Measurements from ENCODE around the gene HOXB6.

HOXB6 gene

DNA sequence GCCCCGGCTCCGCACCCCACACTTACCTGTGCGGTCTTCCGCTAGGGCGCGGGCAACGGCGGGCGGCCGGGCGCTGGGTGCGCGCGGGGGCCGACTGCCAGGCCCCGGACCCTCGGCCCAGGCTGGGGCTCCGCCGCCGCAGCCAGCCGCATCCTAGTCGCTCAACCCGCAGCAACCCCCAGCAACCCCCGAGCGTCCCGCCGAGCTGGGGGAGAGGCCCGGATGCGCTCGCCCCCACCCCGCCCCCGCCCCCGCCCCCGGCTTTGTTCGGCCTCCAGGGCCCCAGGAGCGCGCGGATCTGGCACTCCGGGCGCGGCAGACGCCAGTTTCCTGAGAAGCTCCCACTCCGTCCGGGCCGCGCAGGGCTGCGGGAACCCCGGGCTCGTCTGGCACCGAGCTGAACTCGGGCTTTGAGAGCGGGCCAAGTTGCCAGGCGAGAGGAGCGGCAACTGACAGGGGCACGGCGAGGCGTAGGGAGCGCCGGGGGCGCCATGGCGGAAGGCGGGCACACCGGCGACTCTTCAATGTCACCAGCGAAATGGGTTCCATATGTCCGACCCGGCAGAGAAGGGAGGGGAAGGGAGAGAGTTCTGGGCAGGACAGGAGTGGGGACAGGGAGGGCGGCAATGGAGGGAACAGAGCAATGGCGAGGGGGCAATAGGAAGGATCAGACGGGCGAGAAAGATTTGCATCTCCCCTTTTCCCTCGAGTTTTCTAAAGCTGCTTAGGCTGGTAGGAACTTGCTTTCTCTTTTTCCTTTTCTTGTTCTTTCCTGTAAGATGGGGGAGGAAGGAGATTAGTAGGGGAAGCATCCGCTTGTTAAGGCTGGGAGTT lies 40.4 kb downstream of the HOXB6 start:
- no peak for DNase-seq

- DNase-seq: no peak
These were observed 41.0 kb downstream of the HOXB6 start for GRCh38 chr17:48563867-48564187.

- DNase-seq: no peak
These were observed 41.4 kb downstream of the HOXB6 start for GRCh38 chr17:48563385-48563838.

DNA sequence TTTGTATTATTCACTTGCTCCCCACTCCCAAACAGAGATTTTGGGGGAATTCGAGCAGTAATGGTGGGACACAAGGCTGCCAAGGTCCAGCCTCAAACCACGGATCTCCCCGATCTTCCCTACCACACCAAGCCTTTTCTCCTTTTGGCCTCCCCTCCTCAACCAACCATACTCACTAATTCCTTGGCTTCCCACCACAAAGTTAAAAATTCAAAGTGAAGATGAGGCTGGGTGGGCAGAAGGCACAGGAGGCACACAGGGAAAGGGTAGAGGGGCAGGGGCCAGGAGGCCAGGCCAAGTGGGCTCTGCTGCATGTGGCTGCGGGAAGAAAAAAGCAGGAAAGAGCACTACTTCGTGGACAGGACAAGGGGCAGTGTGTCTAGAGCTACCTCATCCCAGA lies 41.9 kb downstream of the HOXB6 start:
- DNase-seq: no peak

GRCh38 chr17:48561884-48562810 lies 42.6 kb downstream of the HOXB6 start:
- no peak for DNase-seq

- no peak for DNase-seq
These were observed 44.7 kb downstream of the HOXB6 start for GRCh38 chr17:48559840-48560817.

- no peak for DNase-seq
These were observed 45.5 kb downstream of the HOXB6 start for GRCh38 chr17:48559122-48559839.

GRCh38 chr17:48558831-48559121 lies 46.0 kb downstream of the HOXB6 start:
- DNase-seq: no peak

DNA sequence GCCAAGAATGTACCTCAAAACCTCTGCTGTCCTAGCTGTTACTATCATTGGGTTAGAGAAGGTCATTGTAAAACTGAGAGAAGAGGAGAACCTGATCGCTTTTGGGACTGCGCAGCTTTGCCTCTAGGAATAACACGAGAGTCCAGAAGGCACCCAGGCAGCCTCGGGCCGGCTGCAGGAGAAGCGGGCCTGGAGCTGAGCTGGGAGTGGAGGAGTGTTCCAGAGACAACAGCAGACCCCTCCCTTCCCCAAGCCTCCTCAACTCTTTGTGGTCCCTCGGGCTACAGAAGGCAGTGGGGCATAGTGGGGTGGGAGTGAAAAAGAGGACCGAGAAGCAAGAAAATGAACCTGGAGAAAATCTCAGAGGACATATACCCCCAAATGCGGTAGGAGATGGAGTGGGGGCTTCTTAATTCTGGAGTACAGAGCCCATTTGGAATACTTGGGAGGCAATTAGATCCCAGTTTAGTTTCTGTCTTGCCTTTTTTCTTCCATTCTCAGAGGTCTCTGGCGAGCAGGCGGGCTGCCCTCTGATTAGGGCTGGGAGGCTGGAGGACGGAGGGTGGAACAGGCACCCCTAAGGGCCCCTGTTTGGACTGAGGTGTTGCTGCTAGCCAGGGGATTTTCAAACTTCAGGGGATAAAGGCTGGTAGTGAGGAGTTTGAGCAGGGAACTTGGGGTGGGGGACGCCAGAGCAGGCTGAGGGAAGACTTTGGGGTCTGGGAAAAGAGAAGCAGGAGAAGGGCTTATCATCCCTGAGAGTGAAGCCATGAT lies 46.5 kb downstream of the HOXB6 start:
- DNase-seq: no peak

- DNase-seq: no peak
These were observed 48.0 kb downstream of the HOXB6 start for GRCh38 chr17:48556576-48557401.

- DNase-seq: no peak
These were observed 48.6 kb downstream of the HOXB6 start for GRCh38 chr17:48556229-48556575.

GRCh38 chr17:48555258-48556228 lies 49.2 kb downstream of the HOXB6 start:
- no peak for DNase-seq

DNA sequence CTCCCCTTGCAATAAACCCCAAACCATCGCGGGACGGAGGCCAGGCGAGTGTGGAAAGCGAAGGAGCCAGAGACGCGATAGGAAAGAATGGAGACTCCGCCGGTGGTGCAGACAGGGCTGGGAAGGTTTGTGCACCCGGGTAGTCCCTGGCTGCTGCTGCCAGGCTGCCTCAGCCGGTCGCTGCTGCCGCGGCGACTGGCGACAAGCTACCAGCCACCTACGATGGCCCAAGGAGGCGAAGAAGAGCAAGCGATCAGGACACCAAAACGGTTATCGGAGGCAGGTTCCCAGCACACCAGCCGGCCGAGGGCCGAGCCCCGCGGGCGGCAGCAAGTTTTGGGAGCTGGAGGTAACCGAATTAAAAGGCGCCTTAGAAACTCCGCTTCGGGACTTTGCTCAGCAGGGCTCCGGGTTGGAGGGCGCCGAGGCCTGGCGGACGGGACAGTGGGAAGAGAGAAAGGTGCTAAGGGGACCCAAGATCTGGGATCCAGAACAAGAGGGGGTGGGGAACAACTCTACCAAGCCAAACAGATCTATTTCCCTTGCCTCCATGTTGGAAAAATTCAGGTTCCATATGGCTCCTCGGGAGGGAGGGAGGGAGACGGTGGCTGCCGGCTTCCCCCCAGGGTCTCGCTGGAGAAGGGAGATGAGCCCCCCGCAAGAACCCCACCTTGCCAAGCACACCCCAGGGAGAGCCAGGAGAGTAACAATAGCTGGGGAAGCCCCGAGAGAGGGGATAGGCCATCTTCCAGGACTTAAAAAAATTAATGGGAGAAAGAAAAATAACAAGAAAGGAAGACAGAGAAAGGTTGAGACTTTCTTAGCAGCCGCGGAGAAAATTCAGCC lies 50.2 kb downstream of the HOXB6 start:
- DNase-seq: no peak

GRCh38 chr17:48553826-48554225 lies 51.0 kb downstream of the HOXB6 start:
- no peak for DNase-seq

- DNase-seq: no peak
These were observed 51.6 kb downstream of the HOXB6 start for GRCh38 chr17:48553190-48553547.

DNA sequence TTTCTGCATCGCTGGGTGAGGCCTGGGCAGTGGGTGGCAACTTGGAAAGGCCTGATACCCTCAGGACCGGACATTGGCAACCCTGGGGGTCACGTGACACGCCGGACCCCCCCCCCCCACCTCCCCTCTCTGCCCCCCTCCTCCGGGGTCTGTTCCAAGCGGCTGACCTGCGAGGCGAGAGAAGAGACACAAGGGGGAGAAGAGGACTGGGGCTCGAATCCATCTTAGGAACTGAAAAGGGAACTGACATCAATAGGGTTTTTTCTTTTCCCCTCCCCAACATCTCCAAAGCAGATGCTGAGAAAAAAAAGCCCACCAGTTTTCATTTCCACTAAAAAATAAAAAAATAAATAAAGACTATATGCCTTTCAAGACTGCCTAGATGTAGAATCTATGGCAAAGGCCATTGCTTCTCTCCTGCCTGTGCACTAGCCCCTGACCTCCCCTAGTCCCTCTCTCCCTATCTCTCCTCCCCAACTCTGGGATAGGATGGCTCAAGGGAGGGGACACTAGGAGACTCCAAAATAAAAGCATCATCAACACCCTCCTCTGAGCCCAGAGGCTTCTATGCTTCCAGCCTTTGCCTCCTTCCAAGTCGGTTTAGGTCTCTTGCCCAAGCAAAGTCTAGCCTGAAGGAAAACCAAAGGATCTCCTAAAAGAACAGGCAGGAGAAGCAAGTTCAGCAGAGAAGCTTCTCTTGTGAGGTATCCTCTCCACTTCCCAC lies 52.2 kb downstream of the HOXB6 start:
- DNase-seq: no peak

DNA sequence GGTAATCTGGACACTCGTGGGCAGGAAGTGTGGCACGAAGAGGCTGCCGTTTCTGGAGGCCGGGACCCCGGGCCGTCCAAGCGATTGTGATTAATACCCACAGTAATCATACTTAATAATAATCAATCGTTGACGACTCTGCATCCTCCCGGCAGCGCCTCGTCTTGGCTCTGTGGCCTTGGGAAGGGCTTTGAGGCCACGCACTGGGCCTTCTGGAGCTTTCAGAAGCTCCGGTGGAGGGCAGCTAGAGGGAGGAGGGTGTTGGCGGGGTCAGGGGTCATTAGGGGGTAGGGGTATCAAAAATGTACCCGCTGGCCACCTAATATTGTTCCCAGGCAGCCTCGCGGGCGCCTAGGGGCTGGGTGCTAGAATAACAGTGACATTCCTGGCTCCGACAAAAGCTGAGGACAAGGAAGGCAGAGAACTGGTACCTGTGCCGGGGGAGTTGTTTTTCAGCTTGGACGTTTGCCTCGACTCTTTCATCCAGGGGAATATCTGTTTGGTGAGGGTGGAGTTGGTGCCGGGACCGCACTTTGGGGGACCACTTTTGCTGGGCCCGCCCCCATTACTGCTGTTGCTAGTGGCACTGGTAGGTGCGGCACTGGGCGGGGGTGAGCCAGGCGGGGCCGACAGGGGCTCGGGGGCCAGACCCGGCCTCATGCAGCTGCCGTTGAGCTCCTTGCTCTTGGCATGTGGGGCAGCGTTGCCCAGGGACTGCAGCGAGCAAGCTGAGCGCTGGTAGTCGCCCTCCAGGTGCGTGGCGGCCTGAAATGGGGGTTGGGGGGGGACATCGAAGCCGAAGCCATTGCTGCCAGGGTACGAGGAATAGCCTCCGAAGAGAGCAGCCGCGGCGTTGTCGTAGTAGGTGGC lies 53.0 kb downstream of the HOXB6 start:
- DNase-seq: no peak
